GM21786 (cell line): ENCODE results near the gene MANEAL.
"Not testable (repeated sequence)": the region's sequence is repeated elsewhere in the genome, so short reads cannot be mapped to it uniquely, and the experiment has no call there.

Experiments
- ATAC-seq: cut with Tn5 transposase; IDR thresholded peaks from one replicate; pipeline ENCODE4 v1.9.1; 2021; ENCODE audit not compliant: unreplicated experiment

The MANEAL gene

DNA sequence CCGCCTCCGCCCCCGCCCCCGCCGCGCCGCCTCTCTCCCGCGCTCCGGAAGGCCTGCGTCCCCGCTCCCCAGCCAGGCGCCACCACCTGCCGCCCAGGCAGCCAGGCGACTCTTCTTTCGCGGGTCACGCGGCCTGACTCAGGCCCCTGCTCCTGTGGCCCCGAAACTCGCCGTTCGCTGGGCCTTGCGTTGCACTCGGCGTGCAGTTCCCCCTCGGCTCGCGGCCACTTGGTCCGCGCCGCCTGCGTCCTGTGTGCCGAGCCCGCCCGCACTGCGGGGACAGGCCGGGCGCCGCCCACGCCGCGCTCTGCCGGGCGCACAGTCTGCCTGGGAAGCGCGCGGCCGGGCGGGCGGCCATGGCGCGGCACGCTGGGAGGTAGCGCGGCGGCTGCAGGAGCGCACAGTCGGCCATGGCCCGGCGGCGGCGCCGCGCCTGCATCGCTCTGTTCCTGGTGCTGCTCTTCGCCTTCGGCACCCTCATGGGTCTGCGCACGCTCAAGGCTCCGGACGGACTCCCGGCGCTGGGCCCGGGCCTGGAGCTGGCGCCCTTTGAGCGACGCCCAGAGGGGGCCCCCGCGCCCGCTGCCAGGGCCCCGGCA, at the start of gene MANEAL:
MANEAL (plus strand) TSS at position 75 of the 599 bp plus-strand sequence; CDS start at position 411, 336 bp downstream.
- no peak for ATAC-seq

DNA sequence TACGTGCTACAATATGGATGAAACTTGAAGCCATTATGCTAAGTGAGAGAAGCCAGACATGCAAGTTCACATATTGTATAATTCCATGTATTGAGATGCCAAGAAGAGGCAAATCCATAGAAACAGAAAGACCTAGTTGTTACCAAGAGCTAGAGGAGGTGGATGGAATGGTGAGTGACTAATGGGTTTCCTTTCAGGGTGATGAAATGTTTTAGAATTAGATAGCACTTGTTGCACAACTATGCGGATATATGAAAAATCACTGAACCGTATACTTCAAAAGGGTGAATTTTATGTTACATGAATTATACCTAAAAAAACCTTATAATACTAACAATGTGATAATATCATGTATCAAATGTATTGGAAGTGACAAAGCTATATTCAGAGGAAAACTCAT, 46.8 kb upstream of the MANEAL start:
- no peak for ATAC-seq

DNA sequence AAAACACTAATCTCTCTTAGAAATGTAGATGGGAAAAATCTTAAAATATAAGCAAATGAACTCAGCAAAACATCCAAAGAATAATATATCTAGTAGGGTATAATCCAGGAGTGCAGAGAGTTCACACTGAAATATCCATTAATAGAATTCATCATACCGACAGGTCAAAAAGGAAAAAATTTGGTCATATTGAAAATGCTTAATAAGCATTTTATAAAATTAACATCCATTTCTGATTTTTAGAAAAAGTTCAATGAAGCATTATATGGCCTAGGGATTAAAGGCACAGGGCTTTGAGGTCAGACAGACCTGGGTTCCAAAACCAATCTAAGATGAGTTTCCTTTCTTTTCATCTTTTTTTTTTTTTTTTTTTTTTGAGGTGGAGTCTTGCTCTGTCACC, 45.1 kb upstream of the MANEAL start:
- no peak for ATAC-seq

DNA sequence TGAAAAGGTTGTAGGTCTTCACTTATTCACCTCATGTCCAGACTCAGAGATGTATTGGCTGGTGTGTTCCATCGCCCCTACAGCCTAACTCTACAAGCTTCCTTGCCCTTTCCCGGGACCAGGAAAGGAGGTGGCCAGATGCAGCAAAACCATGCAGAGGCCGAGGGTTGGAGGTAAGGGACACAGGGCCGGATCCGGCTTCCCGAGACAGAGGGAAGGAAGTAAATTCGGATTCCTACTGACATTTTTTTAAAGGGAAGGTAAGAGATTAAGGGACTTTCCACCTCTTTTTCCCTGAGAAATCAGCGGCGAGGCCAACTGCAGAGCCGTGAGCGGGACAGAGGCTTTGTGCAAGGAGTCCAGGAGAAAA, 41.4 kb upstream of the MANEAL start:
- ATAC-seq = no peak

DNA sequence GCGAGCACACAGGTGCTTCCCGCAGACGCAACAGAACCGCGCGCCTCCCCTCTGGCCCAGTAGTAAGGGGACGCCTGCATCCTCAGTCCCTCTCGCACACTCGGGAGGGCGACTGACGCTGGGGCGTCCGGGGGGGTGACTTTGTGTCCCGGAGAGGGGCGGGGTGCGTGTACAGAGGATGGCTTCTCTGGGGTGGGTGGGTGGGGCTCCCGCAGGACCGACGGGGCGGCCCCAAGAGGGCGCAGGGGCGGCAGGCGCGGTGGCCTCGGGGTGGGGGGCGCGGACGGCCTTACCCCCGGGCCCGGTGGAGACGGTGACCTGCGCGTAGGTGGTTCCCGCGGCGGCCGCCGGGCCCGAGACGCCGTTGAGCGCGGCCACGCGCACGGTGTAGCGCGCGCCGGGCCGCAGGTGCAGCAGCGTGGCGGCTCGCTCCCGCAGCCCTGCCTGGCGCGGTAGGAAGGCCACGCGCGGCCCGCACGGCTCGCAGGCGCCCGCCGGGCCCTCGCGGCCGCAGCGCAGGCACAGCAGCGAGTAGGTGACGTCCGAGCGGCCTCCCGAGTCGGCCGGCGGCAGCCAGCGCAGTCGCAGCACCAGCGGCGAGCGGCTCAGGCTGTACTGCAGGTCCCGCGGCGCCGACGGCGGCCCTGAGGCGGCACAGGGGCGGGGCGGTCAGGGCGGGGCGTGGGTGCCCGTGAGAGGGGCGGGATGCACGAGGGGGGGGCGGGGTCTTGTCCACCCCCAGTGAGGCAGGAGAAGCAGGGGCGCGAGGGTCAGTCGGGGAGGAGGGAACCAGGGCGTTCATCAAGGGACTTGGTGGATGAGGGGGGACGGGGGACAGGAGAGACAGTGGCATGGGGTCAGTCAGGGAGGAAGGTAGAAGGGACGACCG, 40.8 kb upstream of the MANEAL start:
- no peak for ATAC-seq

- no peak for ATAC-seq
Measured at GRCh38 chr1:37753473-37754321, 40.0 kb upstream of the MANEAL start.

- ATAC-seq = no peak
Measured at GRCh38 chr1:37755290-37755689, 38.4 kb upstream of the MANEAL start.

- no peak for ATAC-seq
Measured at GRCh38 chr1:37755951-37756560, 37.6 kb upstream of the MANEAL start.

GRCh38 chr1:37759451-37759850, 34.2 kb upstream of the MANEAL start:
- no peak for ATAC-seq

DNA sequence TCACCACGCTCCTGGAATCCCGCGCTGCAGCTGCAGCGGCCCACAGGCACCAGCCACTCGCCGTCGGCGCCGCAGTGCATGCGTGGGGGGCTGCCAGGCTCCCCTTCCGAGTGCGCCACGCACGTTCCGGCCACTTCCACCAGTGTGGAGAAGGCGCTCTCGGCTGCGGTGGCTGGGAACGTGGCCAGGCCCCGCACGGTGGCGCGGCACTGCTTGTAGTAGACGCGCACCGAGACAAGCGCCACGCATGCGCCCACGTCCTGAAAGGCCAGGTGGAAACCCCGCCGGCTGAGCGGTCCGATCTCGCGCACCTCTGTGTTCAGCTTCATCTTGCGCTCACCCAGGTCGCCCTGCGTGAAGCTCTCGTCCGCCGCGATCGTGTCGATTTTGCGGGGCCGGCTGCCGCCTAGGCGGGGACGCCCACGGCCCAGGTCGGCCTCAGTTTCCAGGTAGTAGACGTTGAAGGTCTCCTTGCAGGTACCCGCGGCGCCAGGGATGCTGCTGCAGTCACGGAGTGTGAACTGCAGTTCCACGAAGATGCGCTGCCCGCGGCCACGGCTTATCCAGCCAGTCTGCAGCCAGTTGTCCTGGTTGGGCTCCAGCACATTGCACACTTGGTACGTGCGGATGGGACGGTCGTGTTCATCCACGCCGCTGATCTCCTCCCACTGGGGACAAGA, 32.1 kb upstream of the MANEAL start:
- no peak for ATAC-seq

- no peak for ATAC-seq
Measured at GRCh38 chr1:37762516-37762915, 31.1 kb upstream of the MANEAL start.

- no peak for ATAC-seq
Measured at GRCh38 chr1:37763791-37764413, 29.7 kb upstream of the MANEAL start.

DNA sequence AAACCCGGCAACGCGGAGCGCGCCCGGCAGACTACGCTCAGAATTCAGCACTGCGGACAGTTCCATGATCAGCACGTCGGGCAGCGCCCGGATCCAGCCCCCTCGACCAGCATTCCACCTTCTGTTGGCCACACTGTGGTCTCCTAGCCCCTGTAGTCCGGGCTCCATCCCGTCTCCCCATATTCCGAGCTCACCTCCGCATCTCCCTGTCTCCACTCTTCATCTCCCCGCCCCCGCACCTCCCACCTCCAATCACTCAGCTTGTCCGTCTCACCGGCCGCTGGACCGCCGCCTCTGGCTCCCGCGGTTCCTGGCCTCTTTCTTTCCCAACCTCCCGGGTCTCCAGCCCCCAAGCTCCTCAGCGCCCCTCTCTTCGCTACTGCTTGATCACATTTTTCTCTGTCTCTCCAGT, 29.2 kb upstream of the MANEAL start:
- ATAC-seq = no peak

DNA sequence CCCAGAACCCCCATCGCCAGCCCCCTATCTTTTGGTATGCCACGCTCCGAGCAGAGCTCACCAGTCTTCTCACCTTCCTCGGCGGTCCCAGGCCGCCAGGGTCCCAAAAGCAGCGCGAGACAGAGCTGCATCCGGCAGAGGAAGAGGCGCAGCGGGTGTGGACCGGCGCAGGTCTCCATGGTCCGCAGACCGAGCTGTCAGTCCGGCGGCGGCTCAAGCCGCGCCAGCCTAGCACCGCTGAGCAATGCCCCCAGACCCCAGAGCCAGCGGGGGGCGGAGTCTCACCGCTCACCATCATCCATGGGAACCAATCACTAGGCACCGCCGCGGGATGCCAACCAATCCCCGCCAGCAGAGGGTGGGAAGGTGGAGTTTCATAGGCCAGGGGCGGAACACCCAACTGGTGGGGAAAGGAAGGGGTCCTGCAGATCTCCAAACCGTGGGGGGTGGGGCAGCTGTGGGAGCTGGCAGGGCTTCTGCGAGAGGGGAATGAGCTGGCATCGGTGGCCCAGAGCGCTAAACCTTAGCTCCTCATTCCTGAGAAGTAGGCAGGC, 28.7 kb upstream of the MANEAL start, which contains the start of gene EPHA10:
EPHA10 (minus strand) TSS at position 233 of the 554 bp plus-strand sequence; CDS start at position 179, 54 bp downstream.
- ATAC-seq = no peak

- ATAC-seq = no peak
Measured at GRCh38 chr1:37765916-37766664, 27.6 kb upstream of the MANEAL start.

GRCh38 chr1:37767488-37767887, 26.2 kb upstream of the MANEAL start:
- no peak for ATAC-seq

DNA sequence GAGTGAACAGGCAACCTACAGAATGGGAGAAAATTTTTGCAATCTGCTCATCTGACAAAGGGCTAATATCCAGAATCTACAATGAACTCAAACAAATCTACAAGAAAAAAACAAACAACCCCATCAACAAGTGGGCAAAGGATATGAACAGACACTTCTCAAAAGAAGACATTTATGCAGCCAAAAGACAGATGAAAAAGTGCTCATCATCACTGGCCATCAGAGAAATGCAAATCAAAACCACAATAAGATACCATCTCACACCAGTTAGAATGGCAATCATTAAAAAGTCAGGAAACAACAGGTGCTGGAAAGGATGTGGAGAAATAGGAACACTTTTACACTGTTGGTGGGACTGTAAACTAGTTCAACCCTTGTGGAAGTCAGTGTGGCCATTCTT, 22.2 kb upstream of the MANEAL start:
- not testable (repeated sequence) for ATAC-seq

DNA sequence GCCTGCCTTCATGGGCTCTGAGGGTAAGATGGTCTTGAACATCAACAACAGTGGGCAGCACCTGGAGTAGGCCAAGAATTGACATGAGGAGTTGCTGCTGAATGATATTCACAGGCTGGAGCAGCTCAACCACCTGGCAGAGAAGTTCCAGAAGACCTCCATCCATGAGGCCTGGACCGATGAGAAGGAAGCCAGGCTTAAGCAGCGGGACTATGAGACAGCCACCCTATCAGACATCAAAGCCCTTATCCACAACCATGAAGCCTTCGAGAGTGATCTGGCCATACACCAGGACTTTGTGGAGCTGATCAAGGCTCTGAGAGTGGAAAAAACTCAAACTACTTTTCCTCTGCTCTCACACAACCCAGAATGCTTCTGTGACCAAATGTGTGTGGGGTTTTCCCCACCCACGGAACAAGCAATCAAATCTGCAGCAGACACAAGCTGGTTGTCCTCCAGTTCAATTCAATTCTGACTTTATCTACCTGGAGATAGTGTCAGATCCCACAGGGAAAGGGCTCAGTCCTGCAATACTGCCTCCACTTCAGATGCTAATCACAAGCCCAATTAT, 16.6 kb upstream of the MANEAL start:
- ATAC-seq = no peak

GRCh38 chr1:37778654-37779053, 15.0 kb upstream of the MANEAL start:
- ATAC-seq = no peak
